CD4-positive, alpha-beta T cell treated with Interleukin-21 for 1 hour (primary cell): ENCODE data around the gene TCAF1.
A peak's percentile ranks its signal among the peaks of the same experiment; 100 is the strongest.
"Not testable (repeated sequence)": the region's sequence is repeated elsewhere in the genome, so short reads cannot be mapped to it uniquely, and the experiment has no call there.

Source experiments
- DNase-seq: peaks from one replicate; pipeline ENCODE4 v3.0.0-alpha.2; 2020

Gene TCAF1

DNA sequence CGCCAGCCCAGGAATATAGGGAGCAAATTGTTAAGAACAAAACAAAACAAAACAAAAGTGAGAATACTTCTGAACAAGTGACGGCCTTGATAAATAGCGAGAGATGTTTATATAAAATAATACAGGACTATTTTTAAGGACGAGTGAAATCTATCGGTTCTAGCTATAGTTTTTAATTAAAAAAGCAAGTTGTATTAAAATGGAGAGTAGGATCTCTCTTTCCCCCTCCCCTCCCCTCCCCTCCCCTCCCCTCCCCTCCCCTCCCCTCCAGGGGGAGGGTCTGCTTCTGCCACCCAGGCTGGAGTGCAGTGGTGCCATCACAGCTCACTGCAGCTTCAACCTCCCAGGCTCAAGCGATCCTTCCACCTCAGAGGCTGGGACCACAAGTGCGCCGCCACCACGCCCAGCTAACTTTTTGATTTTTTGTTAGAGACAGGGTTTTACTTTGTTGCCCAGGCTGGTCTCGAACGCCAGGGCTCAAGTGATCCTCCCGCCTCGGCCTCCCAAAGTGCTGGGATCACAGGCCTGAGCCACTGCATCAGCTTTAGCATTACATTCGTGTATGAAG, 440 bp upstream of the TCAF1 start:
- no peak for DNase-seq

DNA sequence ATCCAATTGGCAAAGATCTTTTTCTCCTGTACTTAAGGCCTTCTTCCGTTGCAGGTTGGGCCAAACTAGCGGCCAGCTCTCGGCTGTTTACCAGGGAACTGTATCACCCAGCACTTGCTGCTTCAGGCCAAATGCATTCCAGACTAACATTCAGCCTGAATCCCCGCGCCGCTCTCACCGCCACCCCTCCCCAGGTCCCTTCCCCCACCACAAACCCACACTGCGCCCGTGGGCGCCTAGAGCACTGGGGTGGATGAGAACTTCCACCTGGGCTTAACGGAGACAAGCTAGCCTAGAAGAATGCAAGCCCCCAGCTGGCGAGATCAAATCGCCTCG, 676 bp downstream of the TCAF1 start:
- DNase-seq = no peak

DNA sequence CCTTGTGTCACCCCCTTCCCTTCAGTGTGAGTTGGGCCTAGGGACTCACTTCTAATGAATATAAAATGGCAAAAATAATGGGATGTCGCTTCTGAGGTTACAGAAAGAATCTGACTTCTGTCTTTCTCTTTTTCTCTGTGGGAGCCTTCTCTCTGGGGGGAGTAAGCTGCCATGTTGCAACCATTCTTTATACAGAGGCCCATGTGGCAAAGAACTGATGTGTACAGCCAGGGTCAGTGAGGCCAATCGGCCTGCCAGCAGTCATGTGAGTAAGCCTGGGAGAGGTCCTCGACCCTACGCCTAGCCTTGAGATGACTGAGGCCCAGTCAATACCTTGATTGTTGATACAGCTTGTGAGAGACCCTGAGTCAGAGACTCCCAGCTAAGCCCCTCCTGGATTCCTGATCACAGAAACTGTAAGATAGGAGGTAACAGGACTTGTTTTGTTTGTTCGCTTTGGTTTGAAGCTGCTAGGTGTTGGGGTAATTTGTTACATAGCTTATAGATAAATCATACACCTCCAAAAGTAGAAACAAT, 1.7 kb downstream of the TCAF1 start:
- DNase-seq = no peak

DNA sequence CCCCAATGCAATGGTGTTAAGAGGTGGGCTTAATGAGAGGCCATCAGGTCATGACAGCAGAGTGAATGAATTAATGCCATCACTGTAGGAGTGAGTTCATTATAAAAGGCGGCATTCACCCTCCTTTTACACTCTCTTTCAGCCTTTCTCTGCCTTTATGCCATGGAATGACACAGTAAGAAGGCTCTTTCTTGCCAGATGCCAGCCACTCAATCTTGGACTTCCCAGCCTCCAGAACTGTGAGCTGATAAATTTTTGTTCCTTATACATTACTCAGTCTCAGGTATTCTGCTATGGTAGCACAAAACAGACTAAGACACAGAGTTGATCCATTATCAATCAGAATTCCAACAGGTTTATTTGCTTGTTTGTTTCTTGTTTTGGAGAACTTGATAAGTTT, 3.2 kb downstream of the TCAF1 start:
- DNase-seq = no peak

DNA sequence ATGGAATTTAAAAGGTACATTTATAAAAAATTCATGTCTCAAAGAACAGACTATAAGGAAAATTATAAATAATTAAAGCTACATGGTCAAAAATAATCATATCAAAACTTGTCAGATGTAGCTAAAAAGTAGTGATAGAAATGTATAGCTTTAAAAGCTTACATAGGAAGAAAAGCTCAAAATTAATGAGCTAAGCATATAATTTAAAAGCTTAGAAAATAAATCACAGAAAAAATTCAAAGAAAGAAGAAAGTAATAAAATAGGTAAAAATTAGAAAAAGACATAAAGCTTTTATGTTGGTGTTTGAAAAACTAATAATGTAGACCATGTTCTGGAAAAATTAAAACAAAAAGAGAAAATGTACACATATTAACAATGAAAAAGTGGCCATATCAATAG, 5.3 kb downstream of the TCAF1 start:
- DNase-seq = no peak

DNA sequence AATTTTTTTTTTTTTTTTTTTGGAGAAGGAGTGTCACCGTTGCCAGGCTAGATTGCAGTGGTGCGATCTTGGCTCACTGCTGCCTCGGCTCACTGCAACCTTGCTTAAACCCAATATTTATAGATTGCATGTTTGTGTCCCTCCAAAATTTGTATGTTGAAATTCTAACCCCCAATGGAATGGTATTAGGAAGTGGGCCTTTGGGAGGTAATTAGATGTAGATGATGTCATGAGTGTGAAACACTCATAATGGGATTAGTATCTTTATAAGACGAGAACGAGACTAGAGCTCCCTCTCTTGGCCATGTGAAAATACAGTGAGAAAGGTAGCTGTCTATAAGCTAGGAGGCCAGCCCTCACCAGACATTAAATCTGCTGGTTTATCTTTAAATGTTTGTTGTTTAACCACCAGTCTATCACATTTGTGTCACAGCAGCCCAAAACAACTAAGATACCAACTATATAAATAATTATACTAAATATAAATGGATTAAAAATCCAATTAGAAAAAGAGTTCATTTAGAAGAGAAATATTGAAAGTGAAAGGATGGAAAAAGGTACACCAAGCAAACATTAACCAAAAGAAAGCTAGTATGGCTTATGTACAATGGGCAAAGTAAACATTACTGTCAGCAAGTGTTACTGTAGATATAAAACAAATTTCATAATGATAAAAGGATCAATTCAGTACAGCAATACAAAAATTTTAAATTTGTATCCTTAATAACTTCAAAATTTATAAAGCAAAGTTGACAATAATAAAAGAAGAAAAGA, 9.3 kb downstream of the TCAF1 start:
- DNase-seq = peak; percentile 60

DNA sequence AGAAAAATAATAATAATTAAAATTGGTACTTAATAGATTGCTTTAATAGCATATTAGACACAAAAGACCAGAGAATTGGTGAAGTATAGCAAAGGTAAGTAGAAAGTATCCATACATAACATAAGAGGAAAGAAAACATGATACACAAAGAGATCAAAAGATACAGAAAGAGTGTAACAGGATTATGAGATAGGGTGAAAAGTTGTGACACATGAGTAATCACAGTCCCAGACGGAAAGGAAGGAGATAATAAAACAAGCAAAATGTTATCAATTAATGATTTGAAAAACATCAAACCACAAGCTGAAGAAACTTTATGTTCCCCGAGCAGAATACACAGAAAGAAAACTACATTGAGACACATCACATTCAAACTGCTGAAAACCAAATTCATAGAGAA, 10.5 kb downstream of the TCAF1 start:
- DNase-seq = no peak

DNA sequence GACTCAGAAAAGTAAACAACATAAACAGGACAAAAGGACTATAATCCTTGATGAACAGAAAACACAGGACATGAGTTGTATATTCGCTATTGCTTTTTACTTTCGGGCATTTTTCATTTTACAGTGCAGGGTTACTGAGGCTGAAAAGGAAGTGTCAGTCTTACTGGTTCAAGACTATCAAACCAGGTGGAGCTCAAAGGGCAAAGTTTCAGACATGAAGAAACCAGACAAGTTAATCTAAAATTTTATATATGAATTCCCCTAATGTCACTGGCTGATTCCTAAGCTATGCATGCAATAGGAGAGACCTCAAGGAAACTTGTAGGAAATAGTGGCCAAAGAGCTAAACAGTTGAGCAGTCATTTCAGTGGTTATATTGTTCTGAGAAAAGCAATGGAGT, 11.4 kb downstream of the TCAF1 start:
- DNase-seq = no peak

DNA sequence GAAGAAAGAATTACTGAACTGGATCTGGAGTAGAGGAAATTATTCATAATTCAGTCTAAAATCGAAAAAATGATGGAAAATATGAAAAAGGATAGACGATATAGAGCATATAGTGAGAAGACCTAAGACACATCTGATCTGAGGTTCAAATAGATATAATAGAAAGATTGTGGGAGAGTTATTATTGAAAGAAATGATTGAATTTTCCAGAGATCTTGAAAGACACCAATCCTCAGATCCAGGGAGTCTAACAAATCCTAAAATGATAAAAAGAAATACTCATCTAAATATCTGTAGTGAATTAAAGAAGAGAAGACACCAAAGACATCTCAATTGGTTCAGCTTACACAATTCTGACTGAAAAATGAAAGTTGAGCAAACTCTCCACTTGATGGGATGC, 12.9 kb downstream of the TCAF1 start:
- no peak for DNase-seq

DNA sequence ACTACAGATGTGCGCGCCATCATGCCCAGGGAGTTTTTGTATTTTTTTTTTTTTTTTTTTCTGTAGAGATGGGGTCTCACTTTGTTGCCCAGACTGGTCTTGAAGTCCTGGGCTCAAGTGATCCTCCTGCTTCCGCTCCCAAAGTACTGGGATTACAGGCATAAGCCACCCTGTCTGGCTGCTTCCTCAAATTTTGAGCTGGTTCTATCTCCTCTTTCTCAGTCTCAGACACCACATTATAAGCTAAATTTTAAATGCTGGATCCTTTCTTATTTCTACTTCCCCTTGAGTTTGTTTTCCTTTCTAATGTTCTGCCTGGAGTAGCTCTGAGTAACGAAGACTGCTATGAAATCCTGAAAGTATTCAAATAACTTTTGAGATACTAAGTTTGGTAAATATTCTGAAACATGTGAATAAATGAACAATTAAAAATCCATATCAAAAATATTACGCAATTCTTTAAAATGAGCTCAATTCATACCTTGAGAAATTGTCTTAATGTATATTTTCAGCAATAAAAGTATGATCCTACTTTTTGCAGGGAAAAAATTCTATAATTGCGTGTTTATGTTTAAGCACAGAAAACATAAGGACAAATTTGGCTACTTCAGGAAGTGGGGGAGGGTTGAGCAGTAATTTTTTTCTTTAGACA, 15.0 kb downstream of the TCAF1 start:
- DNase-seq = no peak

DNA sequence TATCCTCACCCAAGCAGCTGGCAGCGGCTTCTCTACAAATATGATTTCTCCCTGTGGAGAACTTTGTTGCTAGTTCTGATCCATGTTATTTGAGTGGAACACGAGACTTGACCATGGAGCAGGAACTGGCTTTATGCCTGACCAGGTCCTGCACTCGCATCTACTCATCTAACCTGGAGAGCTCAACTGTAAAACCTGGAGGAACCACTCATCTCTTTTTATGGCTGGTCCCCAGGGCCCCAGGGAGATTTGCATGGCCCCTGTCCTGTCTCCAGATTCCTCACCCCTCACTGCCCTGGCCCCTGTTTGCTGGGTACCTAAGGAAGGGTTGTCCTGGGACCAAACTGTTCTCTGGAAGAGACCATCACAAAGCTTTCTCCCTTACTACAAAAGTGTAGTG, 16.0 kb downstream of the TCAF1 start:
- DNase-seq = no peak

DNA sequence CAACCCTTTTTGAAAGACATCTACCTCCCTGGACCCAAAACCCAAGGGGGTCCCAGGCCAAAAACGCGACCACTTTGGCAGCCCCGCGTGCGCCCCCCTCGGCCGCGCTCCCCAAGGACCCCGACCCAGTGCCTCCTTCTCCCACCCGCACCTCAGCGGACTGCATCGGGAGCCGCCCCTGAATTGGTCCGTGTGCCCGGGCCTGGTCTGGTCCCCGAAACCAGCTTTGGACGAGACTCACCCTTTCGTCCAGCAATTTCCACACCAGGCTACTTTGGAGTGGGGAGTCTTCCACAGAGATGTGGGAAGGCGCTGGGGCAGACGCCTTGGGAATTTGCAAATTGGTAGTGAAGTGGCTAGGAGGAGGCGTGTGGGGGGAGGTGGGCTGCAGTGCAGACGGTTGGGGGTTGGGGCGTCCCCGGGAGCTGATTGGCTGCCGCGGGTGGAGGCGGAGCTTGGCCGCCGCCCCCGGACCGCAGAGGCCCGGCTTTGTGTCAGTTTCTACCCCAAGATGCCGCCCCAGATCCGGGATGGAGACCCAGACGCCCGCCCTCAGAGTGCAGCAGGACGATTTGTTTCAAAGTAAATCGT, 16.9 kb downstream of the TCAF1 start:
- DNase-seq = no peak

DNA sequence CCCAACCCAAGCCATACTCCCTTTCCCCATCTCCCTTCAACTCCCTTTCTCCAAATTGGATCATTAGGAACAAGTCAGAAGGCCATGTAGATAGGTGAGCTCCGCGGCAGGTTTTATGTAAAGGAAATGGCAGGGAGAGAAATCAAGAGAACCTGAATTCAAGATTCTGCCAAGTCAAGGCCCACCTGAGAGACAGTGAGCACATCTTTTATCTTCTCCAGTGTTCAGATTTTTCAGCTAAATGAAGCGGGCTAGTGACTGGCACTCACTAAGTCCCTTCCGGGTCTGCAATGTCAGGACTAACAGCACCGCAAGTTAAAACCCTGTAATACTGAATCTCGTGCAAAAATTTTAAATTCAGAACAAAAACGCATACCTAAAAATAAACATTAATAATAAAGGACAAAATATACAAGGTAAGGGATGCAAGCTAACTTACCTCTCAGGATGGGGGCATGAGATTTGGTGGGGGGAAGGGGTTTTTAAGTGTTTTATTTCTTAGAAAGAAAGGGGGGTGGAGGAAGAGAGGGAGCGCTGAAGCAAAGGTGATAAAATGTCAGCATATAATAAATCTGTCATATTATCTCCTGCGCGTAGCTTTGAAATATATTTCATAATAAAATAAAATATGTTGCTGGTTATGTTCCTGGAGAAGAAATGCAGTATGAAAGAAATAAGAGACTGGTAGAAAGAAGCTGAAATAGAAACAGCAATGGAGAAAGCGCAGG, 17.6 kb downstream of the TCAF1 start:
- no peak for DNase-seq

DNA sequence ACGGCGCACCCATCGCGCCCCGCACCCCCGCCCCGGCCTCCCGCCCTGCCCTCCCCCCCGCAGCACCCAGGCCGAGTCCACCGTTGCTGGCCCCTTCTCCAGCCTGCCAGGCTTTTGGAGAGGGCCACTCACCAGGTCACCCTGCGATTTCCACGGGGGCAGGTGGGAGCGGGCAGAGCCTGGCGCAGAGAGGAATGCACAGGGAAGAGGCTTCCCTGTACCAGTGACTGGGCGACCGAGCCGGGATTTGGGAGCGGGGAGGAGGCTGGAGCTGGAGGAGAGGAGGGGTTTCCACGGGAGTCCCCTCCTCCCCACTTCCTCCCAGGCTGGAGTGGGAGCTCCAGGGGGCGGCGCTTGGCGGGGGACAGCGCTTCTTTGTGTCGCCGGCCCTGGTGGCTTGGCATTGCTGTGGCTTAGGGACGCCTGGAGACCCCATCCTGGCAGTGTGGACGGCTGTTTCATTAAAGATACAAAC, 19.3 kb downstream of the TCAF1 start:
- no peak for DNase-seq

DNA sequence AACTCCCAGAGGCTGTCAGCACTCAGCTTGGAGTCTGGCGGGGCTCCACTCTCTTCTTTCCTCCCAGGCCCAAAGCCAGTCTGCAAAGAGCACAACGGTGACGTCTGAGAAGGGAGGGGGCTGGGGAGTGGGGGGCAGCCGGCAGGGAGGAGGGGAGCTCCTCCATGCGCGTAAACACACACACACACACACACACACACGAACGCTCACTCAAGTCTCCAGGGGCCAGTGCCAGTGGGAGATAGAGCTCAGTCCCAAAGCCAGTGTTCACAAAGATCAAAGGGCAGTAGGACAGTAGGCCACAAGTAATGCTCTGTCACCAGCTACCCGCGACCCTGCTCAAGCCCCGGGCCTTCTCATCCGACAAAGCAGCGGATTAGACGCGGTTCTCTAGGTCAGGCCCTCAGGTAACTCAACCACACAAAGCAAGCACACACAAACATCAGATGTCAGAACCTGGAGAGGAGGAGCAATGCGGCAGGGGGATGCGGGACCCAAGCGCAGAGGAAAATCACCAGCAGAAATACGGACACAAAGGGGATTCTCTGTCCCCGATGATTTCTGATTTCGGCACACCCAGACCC, 19.9 kb downstream of the TCAF1 start:
- DNase-seq = no peak

DNA sequence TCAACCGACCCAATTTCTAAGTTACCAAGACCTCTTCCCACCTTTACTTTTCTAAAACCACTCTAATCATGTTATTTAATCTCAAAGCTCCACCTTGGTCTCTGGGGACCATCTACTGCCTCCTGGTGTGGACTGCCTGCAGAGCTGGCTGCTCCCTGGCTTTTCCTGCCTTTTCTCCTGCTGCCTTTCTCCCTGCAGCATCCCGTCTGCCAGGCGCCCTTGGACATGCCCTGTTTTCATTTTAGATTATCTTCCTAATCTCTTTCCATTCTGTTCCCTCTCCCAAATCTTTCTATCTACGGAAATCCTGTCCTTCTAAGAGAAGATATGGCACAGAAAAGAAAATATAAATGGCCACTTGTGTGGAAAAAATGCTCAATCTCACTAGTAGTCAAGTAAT, 23.1 kb downstream of the TCAF1 start:
- no peak for DNase-seq

DNA sequence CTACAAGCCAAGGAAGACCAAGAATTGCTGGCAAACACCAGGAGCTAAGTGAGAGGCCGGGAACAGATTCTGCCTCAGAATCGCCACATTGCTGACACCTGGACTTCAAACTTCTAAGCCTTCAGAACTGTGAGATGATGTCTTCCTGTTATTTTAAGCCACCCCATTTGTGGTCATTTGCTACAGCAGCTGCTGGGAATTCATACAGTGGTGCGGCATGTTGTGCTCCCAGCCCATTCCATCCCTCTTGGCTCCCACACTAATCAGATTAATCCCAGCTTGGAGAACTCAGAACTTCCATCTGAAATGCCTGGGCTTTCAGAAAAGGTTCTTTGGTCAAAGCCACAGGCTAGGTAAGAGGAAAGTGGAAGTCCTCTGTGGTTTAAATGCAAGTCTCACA, 24.9 kb downstream of the TCAF1 start:
- DNase-seq = no peak

DNA sequence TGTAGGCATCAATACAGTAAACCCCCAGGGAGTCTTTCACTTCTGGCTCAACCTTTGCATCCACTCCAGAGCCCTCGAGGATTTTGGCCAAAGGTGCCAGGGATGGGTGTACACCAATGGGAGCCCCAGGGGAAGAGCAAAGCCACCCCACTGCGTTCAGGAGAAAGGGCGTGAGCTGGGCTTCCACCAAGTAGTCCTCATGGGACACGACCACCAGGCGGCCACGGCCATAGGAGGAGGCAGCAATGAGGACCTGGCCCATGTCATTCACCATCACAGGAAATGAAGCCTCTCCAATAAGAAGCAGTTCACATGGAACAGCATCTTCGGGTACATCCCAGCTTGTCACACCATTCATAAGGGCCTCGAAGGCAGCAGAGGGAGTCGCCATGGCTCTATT, 25.8 kb downstream of the TCAF1 start:
- no peak for DNase-seq

DNA sequence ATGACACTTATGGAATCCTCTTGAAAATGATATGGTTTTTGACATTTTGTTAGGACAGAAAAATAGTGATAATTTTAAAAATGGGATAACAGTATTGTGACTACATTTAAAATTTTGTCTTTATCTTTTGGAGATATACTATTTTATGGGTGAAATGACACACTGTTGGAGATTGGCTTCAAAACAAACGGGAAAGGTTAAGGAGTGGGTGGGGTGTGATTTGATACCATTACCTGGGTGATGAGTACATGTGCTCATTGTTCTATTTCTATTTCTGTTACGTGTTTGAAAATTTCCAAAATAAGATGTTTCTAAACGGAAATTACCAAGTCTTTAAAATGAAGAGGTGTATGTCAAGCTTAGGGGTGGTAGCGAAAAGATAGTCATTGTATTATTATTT, 28.7 kb downstream of the TCAF1 start:
- DNase-seq = not testable (repeated sequence)

DNA sequence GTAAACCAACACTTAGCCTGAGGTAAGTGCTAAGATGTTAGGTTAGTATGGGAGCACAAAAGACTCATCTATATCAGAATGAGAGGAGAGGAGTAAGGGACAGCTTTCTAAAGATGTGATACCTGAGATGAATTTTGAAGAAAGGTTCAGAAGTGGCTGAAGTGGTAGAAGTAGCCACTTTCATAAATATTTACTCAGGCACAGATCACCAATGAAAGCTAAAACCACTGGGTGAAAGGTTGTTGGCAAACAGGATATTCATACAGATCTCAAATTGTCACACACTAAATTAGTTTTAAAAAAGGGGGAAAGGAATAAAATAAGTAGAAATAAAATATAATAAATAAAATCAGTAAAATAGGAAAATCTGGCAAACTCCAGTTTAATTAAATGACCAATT, 30.4 kb downstream of the TCAF1 start:
- not testable (repeated sequence) for DNase-seq

DNA sequence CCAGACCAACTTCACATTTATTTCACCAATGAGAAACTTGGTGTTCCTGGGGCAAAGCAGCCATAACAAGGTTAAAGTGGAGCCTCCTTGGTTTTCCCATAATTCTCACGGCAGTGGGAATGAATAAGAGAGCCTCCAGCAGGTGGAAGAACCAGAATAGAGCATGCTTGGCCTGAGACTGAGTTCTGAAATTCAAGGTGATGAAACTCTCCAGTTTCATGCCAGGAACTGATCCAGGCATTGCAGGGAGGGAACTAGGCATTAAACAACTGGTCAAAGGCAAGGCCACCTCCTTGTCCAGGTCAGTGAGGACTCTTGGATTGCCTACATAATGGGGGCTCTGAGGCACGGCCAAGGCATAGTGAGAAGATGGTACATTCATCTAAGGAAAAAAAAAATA, 44.0 kb downstream of the TCAF1 start:
- not testable (repeated sequence) for DNase-seq

DNA sequence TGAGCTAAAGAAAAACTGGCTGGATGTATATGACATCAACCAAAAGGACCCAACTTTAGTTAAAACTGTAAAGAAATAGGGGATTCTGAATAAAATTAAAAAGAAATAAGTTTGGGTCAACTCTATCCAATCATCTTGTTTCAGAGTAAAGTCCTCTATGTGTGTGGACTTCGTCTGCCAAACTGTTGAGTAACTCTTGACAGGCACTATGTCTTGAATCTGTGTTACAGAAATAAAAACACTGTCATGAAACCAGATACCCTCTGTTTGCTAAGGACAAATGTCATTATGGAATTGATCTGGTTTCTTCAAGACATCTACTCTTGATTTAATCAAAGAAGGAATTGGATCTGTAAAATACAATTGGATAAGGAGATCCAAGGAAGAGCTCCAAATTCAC, 46.5 kb downstream of the TCAF1 start:
- not testable (repeated sequence) for DNase-seq

DNA sequence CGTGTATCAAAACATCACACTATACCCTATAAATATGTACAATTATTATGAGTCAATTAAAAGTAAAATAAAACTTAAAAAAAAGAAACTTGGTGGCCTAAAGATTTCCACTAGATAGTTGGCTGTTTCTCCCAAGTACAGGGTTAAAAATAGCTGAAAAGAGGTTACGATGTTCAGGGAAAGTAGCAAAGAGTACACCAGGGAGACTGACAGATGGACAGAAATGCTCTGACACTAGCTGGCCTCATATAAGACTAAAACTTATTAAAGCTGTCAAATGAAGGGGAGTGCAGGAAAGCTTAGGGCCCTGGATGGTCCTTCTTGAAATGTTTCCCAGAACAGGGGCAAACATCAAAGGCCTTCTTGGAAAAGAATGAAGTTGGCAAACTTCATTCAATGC, 51.3 kb downstream of the TCAF1 start:
- no peak for DNase-seq
